GM12801 (cell line): ENCODE data around the gene PRDM16.

Experiments used
- TF ChIP-seq, protein P1 (sequence below): IDR thresholded peaks from one replicate; pipeline ENCODE4 v1.5.1; 2011; ENCODE audit warnings: control low read depth; ENCODE audit not compliant: insufficient read length; ENCODE audit errors: extremely low read depth

The PRDM16 gene

DNA sequence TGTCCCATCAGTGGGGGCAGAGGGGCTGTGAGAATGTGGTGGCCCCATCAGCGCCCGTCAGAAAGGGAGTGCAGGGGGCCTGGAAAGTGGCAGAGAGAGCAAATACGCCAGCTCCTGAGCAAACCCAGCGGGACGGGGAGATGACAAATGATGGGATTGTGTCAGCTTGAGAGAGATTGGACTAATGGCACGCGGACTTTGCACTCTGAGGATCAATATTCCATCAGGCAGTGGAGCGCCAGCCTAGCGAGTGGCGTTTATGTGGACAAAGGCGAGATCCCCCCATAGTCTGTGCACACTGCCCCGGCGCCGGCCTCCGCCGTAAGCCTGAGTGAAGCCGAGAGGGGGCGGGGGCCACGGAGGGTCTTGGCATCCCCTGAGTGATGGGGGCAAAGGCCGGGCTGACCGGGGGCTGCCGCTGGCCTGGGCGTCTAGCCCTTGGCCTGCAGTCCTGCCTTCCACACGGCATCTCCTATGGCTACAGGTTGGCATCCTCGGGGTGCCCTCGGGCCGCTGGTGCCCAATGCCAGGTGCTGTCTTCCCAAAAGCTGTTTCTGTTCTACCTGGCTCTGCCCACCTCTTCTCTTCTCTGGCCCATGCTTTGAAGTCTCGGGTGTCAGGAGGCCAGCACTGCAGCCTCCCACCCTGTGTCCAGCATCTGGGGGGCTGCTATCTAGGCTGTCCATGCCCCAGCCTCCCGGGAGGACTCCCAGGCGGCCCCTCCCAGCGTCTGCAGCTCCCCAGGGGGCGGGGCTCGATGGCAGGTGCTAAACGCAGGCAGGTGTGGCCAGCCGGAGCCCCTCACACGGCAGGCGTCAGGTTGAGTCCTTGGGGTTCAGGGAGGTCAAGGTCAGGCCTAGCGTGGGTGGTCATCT, 46.5 kb downstream of the PRDM16 start:
- TF ChIP-seq, protein P1, sequence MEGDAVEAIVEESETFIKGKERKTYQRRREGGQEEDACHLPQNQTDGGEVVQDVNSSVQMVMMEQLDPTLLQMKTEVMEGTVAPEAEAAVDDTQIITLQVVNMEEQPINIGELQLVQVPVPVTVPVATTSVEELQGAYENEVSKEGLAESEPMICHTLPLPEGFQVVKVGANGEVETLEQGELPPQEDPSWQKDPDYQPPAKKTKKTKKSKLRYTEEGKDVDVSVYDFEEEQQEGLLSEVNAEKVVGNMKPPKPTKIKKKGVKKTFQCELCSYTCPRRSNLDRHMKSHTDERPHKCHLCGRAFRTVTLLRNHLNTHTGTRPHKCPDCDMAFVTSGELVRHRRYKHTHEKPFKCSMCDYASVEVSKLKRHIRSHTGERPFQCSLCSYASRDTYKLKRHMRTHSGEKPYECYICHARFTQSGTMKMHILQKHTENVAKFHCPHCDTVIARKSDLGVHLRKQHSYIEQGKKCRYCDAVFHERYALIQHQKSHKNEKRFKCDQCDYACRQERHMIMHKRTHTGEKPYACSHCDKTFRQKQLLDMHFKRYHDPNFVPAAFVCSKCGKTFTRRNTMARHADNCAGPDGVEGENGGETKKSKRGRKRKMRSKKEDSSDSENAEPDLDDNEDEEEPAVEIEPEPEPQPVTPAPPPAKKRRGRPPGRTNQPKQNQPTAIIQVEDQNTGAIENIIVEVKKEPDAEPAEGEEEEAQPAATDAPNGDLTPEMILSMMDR, result no peak

DNA sequence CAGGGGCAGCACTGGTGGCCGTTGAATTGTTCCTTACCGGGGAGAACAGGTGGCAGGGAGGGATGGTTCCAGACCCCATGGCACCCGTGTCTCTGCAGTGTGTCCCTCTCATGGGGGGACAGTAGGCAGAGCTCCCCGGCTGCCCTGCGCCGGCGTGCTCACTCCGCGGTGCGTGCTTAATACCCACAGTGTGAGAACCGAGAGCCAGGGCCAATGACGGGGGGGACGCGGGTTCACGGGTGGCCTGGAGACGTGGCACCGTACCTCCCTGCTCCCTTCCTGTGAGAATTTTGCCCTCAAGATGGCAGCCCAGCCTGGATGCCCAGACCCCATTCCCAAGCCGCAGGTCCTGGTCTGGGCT, 47.1 kb downstream of the PRDM16 start:
- TF ChIP-seq, protein P1, result no peak

DNA sequence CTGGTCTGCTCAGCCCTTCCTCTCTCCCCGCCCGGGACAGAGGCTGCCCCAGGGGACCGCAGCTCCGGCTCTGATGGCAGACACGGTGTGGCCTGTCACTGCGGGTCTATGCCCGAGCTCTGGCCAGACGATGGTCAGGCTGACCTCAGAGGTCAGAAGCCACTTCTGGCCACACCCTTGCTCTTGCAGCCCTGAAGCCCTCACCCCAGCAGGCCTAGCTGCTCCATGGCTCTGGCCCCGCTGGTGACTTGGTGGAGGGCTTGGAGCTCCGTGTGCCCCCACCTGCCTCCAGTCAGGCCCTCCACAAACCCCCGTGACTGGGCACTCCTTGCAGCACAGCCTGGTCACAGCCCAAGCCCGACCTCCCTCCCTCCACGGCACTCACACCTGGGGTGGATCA, 47.6 kb downstream of the PRDM16 start:
- TF ChIP-seq, protein P1, result no peak

DNA sequence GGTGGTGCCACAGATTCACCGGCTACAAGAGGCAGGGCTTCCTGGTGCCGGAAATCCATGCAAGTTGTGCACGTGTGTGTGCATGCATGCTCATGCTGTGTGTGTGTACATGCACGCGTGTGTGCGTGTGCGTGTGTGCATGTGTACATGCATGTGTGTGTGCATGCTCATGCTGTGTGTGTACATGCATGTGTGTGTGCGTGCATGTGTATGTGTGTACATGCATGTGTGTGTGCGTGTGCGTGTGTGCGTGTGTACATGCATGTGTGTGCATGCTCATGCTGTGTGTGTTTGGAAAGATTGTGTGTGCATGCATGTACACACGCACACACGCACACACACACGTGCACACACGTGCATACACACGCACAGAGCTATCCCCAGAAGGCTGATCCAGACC, 48.9 kb downstream of the PRDM16 start:
- TF ChIP-seq, protein P1, result no peak

DNA sequence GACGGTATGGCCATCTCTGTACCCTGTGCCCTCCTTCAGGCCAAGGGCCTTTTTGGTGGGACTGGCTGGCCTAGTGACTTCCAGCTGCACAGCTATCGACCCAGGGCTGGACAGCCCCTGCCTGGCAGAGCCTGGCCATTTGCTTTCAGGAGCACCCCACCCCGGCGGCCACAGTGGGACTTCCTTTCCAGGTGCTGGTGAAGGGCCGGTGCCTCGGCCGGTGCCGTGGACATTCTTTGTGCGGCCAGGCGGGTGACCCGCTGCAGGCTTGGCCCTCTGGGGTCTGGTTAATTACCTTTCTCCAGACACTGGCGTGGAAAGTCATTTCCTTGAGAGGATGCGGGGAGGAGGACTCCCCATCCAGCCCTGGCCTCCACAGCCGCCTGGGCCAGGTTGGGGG, 50.1 kb downstream of the PRDM16 start:
- TF ChIP-seq, protein P1, result no peak

DNA sequence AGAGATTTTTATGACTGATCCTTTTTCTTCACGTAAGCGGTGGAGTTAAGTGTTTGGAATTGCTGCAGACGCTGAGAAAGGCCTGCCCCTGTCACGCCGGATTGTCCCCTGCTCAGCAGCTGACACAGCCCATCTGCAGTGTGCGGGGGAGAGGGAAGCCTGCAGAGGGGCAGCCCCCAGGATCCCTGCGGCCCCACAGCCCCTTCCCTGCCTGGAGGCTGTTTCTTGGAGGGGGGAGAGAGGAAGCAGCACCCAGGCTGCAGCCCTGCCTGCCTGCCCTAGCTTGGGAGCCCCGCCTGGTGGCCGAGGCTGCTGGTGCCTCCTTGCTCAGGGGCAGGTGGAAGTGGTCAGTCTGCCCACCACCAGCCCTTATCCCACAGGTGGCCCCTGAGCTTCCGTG, 50.7 kb downstream of the PRDM16 start:
- TF ChIP-seq, protein P1, result no peak

DNA sequence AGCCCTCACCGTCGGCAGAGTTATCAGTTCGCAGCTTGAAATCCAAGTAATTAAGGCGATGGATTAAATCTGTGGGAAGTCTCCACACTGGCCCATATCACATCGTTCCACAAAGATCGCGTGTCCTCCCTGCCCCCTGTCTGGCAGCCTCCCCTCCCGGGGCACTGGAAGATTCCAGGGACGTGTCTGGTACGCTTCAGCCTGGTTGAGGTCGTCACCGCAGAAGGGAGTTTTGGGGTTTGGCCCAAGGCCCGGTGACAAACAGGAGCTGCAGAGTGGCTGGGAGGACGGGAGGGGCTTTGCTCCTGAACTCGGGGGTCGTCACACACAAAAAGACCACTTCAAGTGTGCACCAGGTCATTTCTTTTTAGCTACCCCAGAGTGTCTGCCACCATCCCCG, 51.1 kb downstream of the PRDM16 start:
- TF ChIP-seq, protein P1, result no peak
